ENCODE measurements around the gene YBEY.
A peak's percentile ranks its signal among the peaks of the same experiment; 100 is the strongest.

Gene YBEY

DNA sequence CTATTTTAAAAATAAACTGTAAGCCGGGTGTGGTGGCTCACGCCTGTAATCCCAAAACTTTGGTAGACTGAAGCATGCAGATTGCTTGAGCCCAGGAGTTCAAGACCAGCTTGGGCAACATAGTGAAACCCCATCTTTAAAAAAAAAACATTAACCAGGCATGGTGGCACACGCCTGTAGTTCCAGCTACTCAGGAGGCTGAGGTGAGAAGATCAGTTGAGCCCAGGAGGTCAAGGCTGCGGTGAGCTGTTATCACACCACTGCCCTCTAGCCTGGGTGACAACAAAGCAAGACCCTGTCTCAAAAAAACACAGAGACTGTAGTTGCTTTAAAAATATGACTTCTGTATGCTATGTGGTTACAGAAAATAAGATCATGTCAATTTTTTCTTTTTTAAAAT is 33.3 kb upstream of the YBEY start:
- Mint-ChIP-seq H3K36me3 (peaks cover 50% of the 10 kb centered on the region), H3K27me3 (no peaks in the 10 kb centered on the region), H3K4me1 (peaks cover 38% of the 10 kb centered on the region), H3K27ac (peak overlapping the region; percentile 98), H3K4me3 (no peak overlapping the region), H3K9me3 (peaks cover 2% of the 10 kb centered on the region)
- DNase-seq (ENCODE audit: low spot score in 2 of 2) (no peak), ATAC-seq (ENCODE audit: low read depth) (no peak)

DNA sequence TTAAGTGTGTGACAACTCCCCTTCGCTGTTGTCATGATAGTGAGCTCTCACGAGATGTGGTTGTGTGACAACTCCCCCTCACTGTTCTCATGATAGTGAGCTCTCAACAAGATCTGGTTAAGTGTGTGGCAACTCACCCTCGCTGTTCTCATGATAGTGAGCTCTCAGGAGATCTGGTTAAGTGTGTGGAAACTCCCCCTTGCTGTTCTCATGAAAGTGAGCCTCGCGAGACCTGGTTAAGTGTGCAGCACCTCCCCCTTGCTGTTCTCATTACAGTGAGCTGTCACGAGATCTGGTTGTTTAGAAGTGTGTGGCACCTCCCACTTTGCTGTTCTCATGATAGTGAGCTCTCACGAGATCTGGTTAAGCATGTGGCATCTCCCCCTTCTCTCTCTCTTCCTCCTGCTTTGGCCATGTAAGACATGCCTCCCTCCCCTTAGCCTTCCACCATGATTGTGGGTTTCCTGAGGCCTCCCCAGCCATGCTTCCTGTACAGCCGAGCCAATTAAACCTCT is 32.5 kb upstream of the YBEY start:
- Mint-ChIP-seq H3K9me3 (peaks cover 2% of the 10 kb centered on the region), H3K27me3 (no peaks in the 10 kb centered on the region), H3K36me3 (peaks cover 50% of the 10 kb centered on the region), H3K27ac (peak overlapping the region; percentile 98), H3K4me1 (peaks cover 40% of the 10 kb centered on the region), H3K4me3 (peak overlapping the region; percentile 59)
- ATAC-seq (ENCODE audit: low read depth) (peak; percentile 88), DNase-seq (ENCODE audit: low spot score in 2 of 2) (peak; percentile 19 to 38)

DNA sequence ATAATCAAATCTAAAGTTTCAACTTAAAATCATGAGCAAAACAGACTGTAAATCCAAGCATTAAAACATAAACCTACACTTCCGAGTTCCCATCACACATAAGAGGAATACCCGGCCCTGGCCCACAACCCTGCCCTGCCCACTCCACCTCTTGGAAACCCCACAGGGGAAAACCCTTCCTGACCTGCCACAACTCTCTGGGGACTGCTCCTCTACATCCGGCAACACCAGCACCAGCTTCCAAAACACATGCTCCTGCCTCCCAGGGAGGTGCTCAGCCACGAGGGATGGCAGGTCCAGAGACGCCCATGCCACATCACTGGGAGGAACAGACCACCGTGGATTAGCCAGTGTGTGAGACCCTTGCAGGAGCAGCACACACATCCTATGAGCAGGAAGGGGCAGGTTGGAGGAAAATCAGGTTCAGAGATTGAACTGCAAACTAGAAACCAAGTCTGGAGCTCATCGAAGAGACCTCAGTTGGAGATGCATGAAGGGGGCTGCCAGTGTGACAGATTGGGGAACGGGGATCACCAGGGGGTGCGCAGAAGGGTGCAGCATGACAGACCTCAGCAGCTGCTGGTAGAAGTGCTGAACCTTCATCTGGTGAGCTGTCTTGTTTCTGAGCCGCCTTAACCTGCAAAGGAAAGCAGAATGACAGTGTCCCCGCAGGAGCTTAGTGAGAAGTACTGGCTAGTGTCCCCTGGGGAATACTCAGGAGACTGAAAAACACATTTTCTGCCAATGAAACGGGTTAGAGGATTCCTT is 31.8 kb upstream of the YBEY start:
- peak overlapping the region; percentile 59 for H3K4me3 Mint-ChIP-seq
- peaks cover 47% of the 10 kb centered on the region for H3K36me3 Mint-ChIP-seq
- ATAC-seq (ENCODE audit: low read depth), result peak; percentile 45
- no peaks in the 10 kb centered on the region for H3K27me3 Mint-ChIP-seq
- H3K27ac Mint-ChIP-seq, result peak overlapping the region; percentile 98
- no peak for DNase-seq (ENCODE audit: low spot score in 2 of 2)
- peaks cover 38% of the 10 kb centered on the region for H3K4me1 Mint-ChIP-seq
- H3K9me3 Mint-ChIP-seq, result peaks cover 2% of the 10 kb centered on the region

DNA sequence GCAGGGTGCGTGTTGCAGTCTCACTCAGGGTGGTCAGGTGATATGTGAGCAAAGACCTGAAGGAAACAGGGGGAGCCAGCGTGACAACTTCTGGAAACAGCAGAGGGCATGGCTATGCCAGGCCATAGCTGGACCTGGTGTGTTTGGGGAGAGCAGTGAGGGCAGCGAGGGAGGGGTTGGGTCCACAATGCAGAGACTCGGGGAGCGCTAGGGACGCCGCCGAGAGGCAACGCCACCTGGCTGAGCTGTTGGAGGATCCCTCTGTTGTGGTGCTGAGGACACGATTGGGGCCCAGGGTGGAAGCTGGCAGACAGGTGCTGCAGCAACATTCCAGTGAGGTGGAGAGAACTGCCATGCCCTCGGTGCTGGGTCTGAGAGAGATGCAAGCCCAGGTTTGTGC is 31.0 kb upstream of the YBEY start:
- DNase-seq (ENCODE audit: low spot score in 2 of 2) (no peak), ATAC-seq (ENCODE audit: low read depth) (no peak)
- H3K27ac Mint-ChIP-seq, result peak overlapping the region; percentile 98
- no peak overlapping the region for H3K4me3 Mint-ChIP-seq
- H3K27me3 Mint-ChIP-seq, result no peaks in the 10 kb centered on the region
- H3K4me1 Mint-ChIP-seq, result peaks cover 34% of the 10 kb centered on the region
- peaks cover 40% of the 10 kb centered on the region for H3K36me3 Mint-ChIP-seq
- H3K9me3 Mint-ChIP-seq, result peaks cover 2% of the 10 kb centered on the region

DNA sequence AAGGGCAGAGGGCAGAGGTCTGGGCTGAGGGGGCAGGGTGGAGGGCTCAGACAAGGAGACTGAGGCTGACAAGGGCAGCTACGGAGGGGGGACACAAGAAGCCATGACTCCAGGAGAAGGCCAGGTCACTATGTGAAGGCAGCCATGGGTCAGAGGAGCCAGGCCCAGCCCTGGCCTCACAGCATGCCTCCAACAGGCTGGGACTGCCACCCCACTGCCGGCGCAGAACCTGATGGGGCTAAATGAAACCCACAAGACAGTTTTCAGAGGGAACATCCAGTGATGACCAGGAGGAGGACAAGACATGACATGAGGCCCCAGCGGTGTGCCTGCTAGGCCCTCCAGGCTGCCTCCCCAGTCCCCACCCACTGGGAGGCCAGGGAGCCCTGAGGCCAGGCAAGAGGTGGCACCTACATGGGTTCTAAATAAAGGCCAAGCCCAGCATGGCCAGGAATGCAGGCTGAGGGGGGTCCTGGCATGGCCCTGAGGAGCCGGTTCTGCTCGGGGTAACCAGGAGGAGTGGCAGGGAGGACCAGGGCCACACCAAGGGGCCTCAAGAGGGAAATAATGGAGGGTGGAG is 30.3 kb upstream of the YBEY start:
- Mint-ChIP-seq H3K27ac (no peak overlapping the region), H3K36me3 (peaks cover 37% of the 10 kb centered on the region), H3K4me3 (no peak overlapping the region), H3K27me3 (no peaks in the 10 kb centered on the region), H3K4me1 (peaks cover 27% of the 10 kb centered on the region), H3K9me3 (peaks cover 2% of the 10 kb centered on the region)
- ATAC-seq (ENCODE audit: low read depth) (no peak), DNase-seq (ENCODE audit: low spot score in 2 of 2) (no peak)

DNA sequence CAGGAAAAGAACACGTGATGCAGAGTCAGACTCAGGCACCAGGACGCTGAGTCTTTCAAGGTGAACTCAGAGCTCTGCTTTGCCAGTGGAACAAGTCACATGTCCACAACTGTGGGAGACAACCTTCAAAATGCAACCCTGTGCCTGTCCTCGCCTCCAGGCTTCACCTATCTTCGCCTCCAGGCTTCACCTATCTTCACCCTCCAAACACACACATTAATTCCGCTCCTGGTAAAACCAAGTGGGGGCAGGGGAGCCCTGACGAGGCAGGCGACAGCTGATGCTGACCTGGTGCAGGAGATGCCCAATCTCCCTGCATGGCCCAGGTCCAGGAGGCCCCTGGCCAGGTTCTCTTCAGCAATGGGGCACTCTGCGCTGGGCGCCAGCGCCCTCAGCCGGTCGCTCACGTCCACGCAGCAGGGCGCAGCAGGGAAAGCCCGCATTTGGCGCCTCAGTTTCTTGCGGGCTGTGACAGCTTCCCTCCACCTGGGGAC is 29.6 kb upstream of the YBEY start:
- no peaks in the 10 kb centered on the region for H3K27me3 Mint-ChIP-seq
- H3K36me3 Mint-ChIP-seq, result peaks cover 38% of the 10 kb centered on the region
- peaks cover 24% of the 10 kb centered on the region for H3K4me1 Mint-ChIP-seq
- no peak for ATAC-seq (ENCODE audit: low read depth)
- DNase-seq (ENCODE audit: low spot score in 2 of 2), result no peak
- H3K4me3 Mint-ChIP-seq, result no peak overlapping the region
- no peak overlapping the region for H3K27ac Mint-ChIP-seq
- H3K9me3 Mint-ChIP-seq, result peaks cover 2% of the 10 kb centered on the region

DNA sequence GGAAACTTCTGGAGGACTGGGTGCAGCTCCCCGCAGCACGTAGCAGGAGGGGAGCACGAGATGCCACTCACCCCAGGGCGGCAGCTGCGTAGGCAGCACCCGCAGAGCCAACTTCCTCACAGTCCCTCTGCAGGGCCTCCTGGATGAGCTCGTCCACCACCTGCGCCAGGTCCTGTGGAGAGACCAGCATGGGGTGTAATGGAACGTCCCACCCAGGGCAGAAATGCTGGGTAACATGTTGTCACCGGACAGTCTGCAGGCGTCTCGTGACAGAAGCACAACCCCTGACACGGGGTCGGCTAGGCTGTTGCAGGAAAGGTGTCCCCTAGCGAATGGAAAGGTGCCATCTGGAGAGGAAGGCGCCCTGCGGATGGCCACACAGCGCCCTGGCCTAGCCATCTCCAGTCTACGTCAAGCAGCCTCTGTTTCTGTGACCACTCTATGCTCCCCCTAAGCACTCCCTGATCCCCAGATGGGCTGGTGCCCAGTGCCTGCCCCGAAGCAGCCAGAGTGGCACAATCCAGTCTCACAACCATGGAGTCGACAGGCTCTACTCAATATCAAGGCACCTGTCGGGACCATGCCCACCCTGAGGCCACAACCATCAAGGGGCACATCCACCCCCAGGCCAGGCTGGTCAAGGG is 22.0 kb upstream of the YBEY start:
- Mint-ChIP-seq H3K9me3 (no peaks in the 10 kb centered on the region), H3K36me3 (peaks cover 27% of the 10 kb centered on the region), H3K27me3 (no peaks in the 10 kb centered on the region), H3K27ac (no peak overlapping the region), H3K4me3 (no peak overlapping the region), H3K4me1 (no peaks in the 10 kb centered on the region)
- no peak for DNase-seq (ENCODE audit: low spot score in 2 of 2)
- no peak for ATAC-seq (ENCODE audit: low read depth)

DNA sequence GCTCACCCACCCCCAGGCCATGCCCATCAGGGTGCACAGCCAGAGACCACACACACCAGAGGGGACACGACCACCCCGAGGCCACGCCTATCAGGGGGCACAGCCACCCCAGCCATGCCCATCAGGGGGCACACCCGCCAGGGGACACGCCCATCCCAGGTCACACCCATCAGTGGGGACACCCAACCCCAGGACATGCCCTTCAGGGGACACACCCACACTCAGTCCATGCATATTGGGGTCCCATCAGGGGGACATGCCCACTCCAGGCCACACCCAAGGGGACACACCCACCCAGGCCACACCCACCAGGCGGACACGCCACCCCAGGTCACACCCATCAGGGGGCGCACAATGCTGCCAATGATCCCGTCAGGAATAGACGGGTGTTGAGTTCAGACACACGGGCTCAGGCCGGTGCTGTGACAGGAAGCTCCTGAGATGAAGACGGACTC is 21.4 kb upstream of the YBEY start:
- ATAC-seq (ENCODE audit: low read depth) (no peak), DNase-seq (ENCODE audit: low spot score in 2 of 2) (no peak)
- H3K27me3 Mint-ChIP-seq, result no peaks in the 10 kb centered on the region
- H3K9me3 Mint-ChIP-seq, result no peaks in the 10 kb centered on the region
- peaks cover 28% of the 10 kb centered on the region for H3K36me3 Mint-ChIP-seq
- H3K4me1 Mint-ChIP-seq, result no peaks in the 10 kb centered on the region
- no peak overlapping the region for H3K4me3 Mint-ChIP-seq
- no peak overlapping the region for H3K27ac Mint-ChIP-seq

DNA sequence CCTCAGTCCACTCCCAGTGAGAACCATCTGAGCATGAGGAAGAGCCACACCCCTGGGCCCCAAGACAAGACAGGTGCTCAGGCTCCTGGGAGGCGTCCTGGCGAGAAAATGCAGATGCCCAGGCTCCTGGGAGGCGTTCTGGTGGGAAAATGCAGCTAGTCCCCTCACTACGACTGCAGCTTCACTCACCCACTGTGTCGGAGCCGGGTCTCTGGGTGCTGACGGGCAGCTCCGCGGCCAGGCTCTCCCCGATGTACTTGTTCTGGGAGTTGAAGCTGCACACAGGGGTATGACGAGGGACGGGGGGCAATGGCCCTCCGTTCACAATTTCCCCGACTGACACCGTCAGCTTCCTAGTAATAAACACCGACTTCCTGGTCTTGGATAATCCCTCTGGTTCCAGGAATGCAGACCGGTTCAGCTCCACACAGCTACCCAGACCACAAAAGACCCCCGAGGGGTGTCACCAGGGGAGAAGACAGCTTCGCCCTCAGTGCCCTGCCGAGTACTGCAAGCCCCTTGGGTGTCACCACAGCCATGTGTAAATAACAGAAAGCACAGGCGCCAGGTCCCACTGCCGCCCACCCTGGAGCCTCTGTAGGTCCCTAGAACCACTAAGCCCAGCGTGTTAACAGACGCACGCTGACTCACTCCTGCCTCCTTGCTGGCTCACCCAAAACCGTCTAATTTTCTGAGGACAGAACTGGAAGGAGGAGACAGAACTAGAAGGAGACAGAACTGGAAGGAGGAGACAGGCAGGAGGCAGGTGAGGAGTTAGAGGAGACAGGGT is 20.2 kb upstream of the YBEY start:
- DNase-seq (ENCODE audit: low spot score in 2 of 2) (no peak), ATAC-seq (ENCODE audit: low read depth) (no peak)
- Mint-ChIP-seq H3K4me1 (no peaks in the 10 kb centered on the region), H3K9me3 (no peaks in the 10 kb centered on the region), H3K27ac (no peak overlapping the region), H3K27me3 (no peaks in the 10 kb centered on the region), H3K36me3 (peaks cover 32% of the 10 kb centered on the region), H3K4me3 (no peak overlapping the region)

DNA sequence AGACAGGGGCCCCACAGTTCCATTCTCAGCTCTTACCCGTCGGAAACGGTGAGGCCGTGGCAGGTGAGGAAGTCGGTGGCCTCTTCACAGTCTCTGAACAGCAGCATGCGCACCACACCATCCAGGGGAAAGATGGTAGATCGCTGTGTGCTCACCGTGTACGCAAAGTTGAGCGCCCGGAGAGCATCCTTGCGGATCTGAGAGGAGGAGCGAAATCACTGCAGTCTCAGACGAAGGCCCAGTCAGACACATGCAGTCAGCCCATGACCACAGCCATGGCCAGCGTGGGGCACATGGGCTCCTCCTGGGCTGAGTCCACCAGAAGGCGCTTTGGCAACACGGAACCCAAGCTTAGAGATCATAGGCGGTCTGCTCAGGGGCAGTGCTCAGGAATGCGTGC is 19.2 kb upstream of the YBEY start:
- Mint-ChIP-seq H3K4me1 (no peaks in the 10 kb centered on the region), H3K4me3 (no peak overlapping the region), H3K9me3 (no peaks in the 10 kb centered on the region), H3K36me3 (peaks cover 28% of the 10 kb centered on the region), H3K27ac (no peak overlapping the region), H3K27me3 (no peaks in the 10 kb centered on the region)
- DNase-seq (ENCODE audit: low spot score in 2 of 2) (no peak), ATAC-seq (ENCODE audit: low read depth) (no peak)

DNA sequence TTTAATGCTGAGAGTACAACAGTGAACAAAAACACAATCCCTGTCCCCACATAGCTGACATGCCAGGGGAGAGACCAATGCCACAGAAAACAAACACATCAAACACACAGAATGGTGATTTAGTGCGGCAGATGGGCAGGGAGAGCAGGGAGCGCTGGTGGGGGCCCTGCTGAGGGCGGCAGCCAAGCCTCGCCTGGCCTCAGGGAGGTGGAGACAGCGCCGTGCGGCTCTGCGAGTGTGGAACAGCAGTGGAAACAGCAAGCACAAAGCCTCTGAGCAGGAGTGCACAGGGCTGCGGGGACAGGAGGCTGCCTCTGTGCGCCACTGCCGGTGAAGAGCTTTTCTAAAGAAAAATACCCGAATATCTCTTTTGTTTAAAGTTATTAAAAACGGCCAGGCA is 17.8 kb upstream of the YBEY start:
- Mint-ChIP-seq H3K4me1 (no peaks in the 10 kb centered on the region), H3K27ac (no peak overlapping the region), H3K27me3 (no peaks in the 10 kb centered on the region), H3K4me3 (no peak overlapping the region), H3K36me3 (peaks cover 36% of the 10 kb centered on the region), H3K9me3 (no peaks in the 10 kb centered on the region)
- ATAC-seq (ENCODE audit: low read depth) (no peak), DNase-seq (ENCODE audit: low spot score in 2 of 2) (no peak)

DNA sequence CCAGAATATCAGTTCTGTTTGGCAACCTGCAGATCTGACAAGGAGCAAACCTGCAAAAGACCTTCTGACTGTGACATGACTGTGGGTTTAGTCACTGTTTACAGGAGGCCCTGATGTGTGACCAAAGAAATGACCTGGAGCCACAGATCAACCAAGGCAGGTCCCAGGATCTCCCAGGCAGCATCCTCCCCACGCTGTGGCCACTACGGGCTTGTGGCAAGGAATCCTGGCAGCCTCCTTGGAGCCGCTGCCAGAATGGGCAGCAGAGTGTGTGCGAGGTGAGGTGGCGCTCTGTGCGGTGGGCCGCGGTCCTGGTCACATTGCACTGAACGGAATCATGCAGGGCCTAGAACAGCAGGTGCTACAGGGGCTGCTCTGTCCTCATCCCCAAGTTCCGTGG is 16.7 kb upstream of the YBEY start:
- Mint-ChIP-seq H3K9me3 (no peaks in the 10 kb centered on the region), H3K36me3 (peaks cover 39% of the 10 kb centered on the region), H3K4me3 (no peak overlapping the region), H3K27me3 (no peaks in the 10 kb centered on the region), H3K4me1 (peaks cover 2% of the 10 kb centered on the region), H3K27ac (no peak overlapping the region)
- ATAC-seq (ENCODE audit: low read depth), result no peak
- no peak for DNase-seq (ENCODE audit: low spot score in 2 of 2)

DNA sequence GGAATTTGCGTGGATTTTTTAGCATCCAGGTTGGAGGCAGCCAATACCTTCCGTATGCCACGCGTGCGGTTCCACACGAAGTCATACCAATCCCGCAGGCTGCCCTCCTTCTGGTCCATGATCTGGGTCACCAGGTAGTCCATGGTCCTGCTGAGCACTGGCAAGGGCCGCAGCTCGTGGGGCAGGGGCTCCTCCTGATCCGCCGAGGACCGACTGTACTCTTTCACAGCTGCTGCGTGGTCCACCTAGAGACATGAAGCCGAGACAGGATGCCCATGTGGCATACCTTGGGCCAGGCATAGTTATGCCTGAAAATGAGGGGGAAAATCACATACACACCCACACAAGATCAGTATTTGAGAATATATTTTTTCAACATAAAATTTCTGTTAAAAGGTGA is 12.8 kb upstream of the YBEY start:
- Mint-ChIP-seq H3K4me3 (no peak overlapping the region), H3K4me1 (peaks cover 2% of the 10 kb centered on the region), H3K27ac (no peak overlapping the region), H3K9me3 (no peaks in the 10 kb centered on the region), H3K27me3 (no peaks in the 10 kb centered on the region), H3K36me3 (peaks cover 29% of the 10 kb centered on the region)
- DNase-seq (ENCODE audit: low spot score in 2 of 2), result no peak
- no peak for ATAC-seq (ENCODE audit: low read depth)

All from memory B cell (primary cell).